Spleen (tissue), 11 donors: ENCODE results near the gene OTULIN. TPM values are rescaled to one million over a fixed set of nuclear protein-coding genes. Genes with fewer than 3 reads are reported as not detected.

ENCODE experiments used
- DNase-seq: peaks from one replicate; pipeline ENCODE4 v3.0.0-alpha.2; 2020
- H3K27ac ChIP-seq, 8 donors: fragments of 200-600 bp; sonication (generic) in 7 of 8; 1 replicate in 4 of 8; 2 replicates in 4 of 8; pipeline versions ENCODE4 v1.5.0 to v1.8.0; 2016 to 2021; ENCODE audit warnings: inconsistent platforms in 4 of 8, mild to moderate bottlenecking in 4 of 8, moderate library complexity in 1 of 8
- H3K27me3 ChIP-seq, 7 donors: fragments of 200-600 bp; sonication (generic) in 6 of 7; replicated peaks in 1 of 7; 1 replicate in 4 of 7; 2 replicates in 3 of 7; pipeline versions ENCODE4 v1.5.0 to v1.8.0; 2016 to 2021; ENCODE audit warnings: inconsistent platforms in 3 of 7, mild to moderate bottlenecking in 1 of 7
- H3K36me3 ChIP-seq, 6 donors: fragments of 200-600 bp; sonication (generic) in 5 of 6; 1 replicate in 4 of 6; 2 replicates in 2 of 6; pipeline versions ENCODE4 v1.5.0 to v1.8.0; 2016 to 2021; ENCODE audit warnings: inconsistent platforms in 2 of 6
- H3K4me1 ChIP-seq, 6 donors: fragments of 200-600 bp; sonication (generic) in 5 of 6; 1 replicate in 3 of 6; 2 replicates in 3 of 6; pipeline versions ENCODE4 v1.5.0 to v1.8.0; 2016 to 2021; ENCODE audit warnings: inconsistent platforms in 3 of 6
- H3K4me3 ChIP-seq, 8 donors: fragments of 200-600 bp; sonication (generic) in 7 of 8; 1 replicate in 4 of 8; 2 replicates in 4 of 8; pipeline versions ENCODE4 v1.5.0 to v1.8.0; 2016 to 2021; ENCODE audit warnings: inconsistent platforms in 4 of 8, mild to moderate bottlenecking in 4 of 8, moderate library complexity in 2 of 8
- H3K9me3 ChIP-seq, 8 donors: fragments of 200-600 bp; sonication (generic) in 7 of 8; 1 replicate in 4 of 8; 2 replicates in 4 of 8; pipeline versions ENCODE4 v1.5.0 to v1.8.0; 2016 to 2021; ENCODE audit warnings: inconsistent platforms in 4 of 8
- POLR2A ChIP-seq, 3 donors: fragments of 450-650 bp; IDR thresholded peaks; one replicate each; pipeline ENCODE4 v1.5.1; 2017; ENCODE audit warnings: antibody characterized with exemption in 3 of 3, mild to moderate bottlenecking in 1 of 3
- POLR2AphosphoS5 ChIP-seq, 3 donors: sonication (generic); formaldehyde crosslinking; IDR thresholded peaks; one replicate each; pipeline ENCODE4 v1.5.1; 2017; ENCODE audit warnings: antibody characterized with exemption in 3 of 3
- WGBS, 5 donors: extraction: QIAGEN DNeasy Blood & Tissue Kit in 3 of 5; methylation state at CpG; one replicate each; pipeline versions ENCODE4 v1.1.5 to v1.1.7; 2013 to 2018; 5-methylcytosine and 5-hydroxymethylcytosine counted together
- intact Hi-C: fragments of 100-400 bp; cut with DNase I; formaldehyde crosslinking; loops from one replicate; pipeline ENCODE4 v1.15.0; 2023; ENCODE audit warnings: low total_unique reads
- polyA plus RNA-seq, 3 donors: library from polyadenylated mRNA; stranded (reverse); fragments of 200-250 nt; gene quantifications; one replicate each; pipeline ENCODE4 v1.2.1, GENCODE V29; 2013
- total RNA-seq, 7 donors: library from RNA; depleted of rRNA in 3 of 7; stranded (reverse); fragments of >200 nt in 3 of 7; fragmentation: NEBNext Ultra II Directional in 4 of 7; extraction: Animal tissue kit (Norgen Biotek cat#: 25700) in 4 of 7; gene quantifications; one replicate each; pipeline versions ENCODE4 v1.1.0 to v1.2.1, GENCODE V29; 2016 to 2021
- TF ChIP-seq, protein P1 (sequence below), 11 experiments: fragments of 200-600 bp in 7 of 11; fragments of 450-650 bp in 4 of 11; sonication (generic) in 4 of 11; IDR thresholded peaks in 8 of 11; conservative IDR thresholded peaks in 3 of 11; 1 replicate in 7 of 11; 2 replicates in 4 of 11; pipeline versions ENCODE4 v1.4.0 to v1.8.0; 2016 to 2021; ENCODE audit warnings: antibody characterized with exemption in 11 of 11, inconsistent platforms in 4 of 11, mild to moderate bottlenecking in 1 of 11
- donor health status: healthy with polysubstance abuse.
- donor health status: DM: no; HTN: no; CAD: no; lungs with moderate emphysema.
- donor health status: DM: no; HTN: no; CAD: no.
- donor health status: Bipolar disorder and iron deficiency.
- donor health status: healthy.
- donor health status: DM: no; HTN: no; CAD: no.
- donor health status: DM: yes; HTN: yes; CAD: no.

The OTULIN gene
- total and polyA plus RNA-seq, 10 donors, result 2.7 to 53.7 (median 35.9) TPM

DNA sequence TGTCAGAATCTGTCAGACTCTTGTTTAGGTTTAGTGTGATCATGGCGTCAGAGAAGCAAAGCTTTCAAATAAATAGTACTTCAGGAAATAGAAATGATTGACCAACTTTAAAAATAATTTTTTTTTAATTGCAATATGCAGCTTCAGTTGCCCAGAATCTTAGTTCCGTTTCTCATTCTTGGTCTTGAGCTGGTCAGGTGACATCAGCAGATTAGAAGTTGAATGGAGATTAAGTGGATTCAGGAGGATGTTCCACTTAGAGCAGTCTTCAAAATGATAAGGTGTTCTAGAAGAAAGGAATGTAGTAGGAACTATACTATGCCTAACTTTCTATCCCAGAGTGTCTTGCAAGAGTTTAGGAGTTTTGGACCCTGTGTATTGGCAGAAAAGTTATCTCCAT, 30.6 kb downstream of the OTULIN start:
- Histone ChIP-seq H3K27ac (no peak overlapping the region), H3K4me3 (no peak overlapping the region), H3K36me3 (peaks cover 4 to 100% (median 79%) of the 10 kb centered on the region in 6 donors), H3K4me1 (no peaks in the 10 kb centered on the region), H3K27me3 (no peaks in the 10 kb centered on the region), H3K9me3 (peaks cover 0 to 7% (median 5%) of the 10 kb centered on the region in 8 donors)
- intact Hi-C loops, result no loop called here
- 78 to 92% (median 86%) methylated on average over 2 of the region's 2 CpGs for WGBS, 5 donors
- TF ChIP-seq POLR2AphosphoS5 (IDR thresholded peaks at IDR 0.05), result no peak
- no peak for TF ChIP-seq POLR2A (IDR thresholded peaks at IDR 0.05)
- TF ChIP-seq, protein P1, sequence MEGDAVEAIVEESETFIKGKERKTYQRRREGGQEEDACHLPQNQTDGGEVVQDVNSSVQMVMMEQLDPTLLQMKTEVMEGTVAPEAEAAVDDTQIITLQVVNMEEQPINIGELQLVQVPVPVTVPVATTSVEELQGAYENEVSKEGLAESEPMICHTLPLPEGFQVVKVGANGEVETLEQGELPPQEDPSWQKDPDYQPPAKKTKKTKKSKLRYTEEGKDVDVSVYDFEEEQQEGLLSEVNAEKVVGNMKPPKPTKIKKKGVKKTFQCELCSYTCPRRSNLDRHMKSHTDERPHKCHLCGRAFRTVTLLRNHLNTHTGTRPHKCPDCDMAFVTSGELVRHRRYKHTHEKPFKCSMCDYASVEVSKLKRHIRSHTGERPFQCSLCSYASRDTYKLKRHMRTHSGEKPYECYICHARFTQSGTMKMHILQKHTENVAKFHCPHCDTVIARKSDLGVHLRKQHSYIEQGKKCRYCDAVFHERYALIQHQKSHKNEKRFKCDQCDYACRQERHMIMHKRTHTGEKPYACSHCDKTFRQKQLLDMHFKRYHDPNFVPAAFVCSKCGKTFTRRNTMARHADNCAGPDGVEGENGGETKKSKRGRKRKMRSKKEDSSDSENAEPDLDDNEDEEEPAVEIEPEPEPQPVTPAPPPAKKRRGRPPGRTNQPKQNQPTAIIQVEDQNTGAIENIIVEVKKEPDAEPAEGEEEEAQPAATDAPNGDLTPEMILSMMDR (IDR thresholded peaks at IDR 0.05 in 8 of 11, conservative IDR thresholded peaks at IDR 0.05 in 3 of 11), result no peak
- no peak for DNase-seq

DNA sequence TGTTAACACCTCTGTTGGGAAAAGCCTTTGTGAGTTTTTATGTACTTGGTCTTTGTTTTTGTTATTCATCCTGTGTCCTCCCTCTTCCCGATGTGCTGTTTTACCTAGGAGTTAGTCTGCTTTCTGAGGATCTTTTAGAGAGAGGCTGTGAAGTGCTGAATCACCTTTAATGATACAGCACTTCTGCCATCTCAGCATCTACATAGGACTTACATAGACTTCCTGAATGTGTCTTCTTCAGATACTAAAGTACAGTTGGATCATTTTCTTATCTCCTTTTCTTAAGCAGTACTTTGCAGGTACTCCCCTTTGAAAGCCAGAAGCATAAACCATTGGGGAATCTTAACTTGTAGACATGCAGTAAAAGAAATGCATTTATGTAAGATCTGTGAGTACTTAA, 31.5 kb downstream of the OTULIN start:
- Histone ChIP-seq H3K27me3 (no peaks in the 10 kb centered on the region), H3K4me1 (peaks cover 0 to 6% (median 2%) of the 10 kb centered on the region in 6 donors), H3K27ac (no peak overlapping the region), H3K36me3 (peaks cover 0 to 100% (median 71%) of the 10 kb centered on the region in 6 donors), H3K9me3 (no peaks in the 10 kb centered on the region), H3K4me3 (no peak overlapping the region)
- WGBS, 5 donors, result 64 to 75% (median 68%) methylated on average over 1 of the region's 1 CpG
- TF ChIP-seq POLR2AphosphoS5 (IDR thresholded peaks at IDR 0.05), result no peak
- TF ChIP-seq, protein P1 (IDR thresholded peaks at IDR 0.05 in 8 of 11, conservative IDR thresholded peaks at IDR 0.05 in 3 of 11), result no peak
- no peak for TF ChIP-seq POLR2A (IDR thresholded peaks at IDR 0.05)
- DNase-seq, result no peak
- intact Hi-C loops, result no loop called here

DNA sequence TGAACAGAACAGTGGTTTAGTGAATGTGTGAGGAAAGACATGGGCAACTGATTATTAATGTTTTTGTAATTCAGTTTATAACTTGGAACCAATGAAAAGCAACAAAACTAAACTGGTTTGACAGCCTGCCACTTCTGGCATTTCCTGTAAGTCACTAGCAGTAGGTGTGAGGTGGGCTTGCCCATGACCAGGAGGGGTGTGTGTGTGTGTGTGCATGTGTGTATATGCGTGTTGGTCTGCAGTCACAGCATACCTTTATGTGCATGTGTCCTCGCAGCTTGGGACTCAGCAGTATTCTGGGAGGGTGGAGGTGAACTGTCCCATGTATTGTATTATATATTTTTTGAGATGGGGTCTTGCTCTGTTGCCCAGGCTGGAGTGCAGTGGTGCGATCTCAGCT, 32.3 kb downstream of the OTULIN start:
- 97 to 100% (median 97%) methylated on average over 3 of the region's 3 CpGs for WGBS, 5 donors
- H3K4me1 ChIP-seq, result peaks cover 0 to 14% (median 4%) of the 10 kb centered on the region in 6 donors
- intact Hi-C loops, result no loop called here
- H3K36me3 ChIP-seq, result peaks cover 0 to 100% (median 66%) of the 10 kb centered on the region in 6 donors
- no peaks in the 10 kb centered on the region for H3K27me3 ChIP-seq
- TF ChIP-seq, protein P1 (IDR thresholded peaks at IDR 0.05 in 8 of 11, conservative IDR thresholded peaks at IDR 0.05 in 3 of 11), result no peak
- no peak for TF ChIP-seq POLR2A (IDR thresholded peaks at IDR 0.05)
- TF ChIP-seq POLR2AphosphoS5 (IDR thresholded peaks at IDR 0.05), result no peak
- H3K27ac ChIP-seq, result no peak overlapping the region
- H3K9me3 ChIP-seq, result no peaks in the 10 kb centered on the region
- no peak overlapping the region for H3K4me3 ChIP-seq
- DNase-seq, result no peak

DNA sequence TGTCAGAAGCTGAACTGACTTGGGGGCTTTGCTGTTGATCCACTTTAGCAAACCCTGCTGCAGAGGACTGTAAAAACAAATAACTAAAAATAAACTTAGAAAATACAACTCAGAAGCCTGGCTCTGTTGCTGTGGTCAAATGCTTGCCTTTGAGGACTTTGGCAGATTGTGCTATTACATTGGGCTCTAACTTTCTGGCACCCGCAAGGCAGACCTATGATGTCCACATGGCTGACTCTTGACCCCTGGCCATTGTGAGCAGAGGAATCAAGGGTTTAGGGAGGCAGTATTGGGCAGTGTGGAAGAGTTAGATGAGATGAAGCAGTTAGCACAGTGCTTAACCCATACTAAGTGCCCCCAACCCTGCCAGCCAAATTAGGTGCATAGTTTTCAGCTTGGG, 34.0 kb downstream of the OTULIN start:
- DNase-seq, result no peak
- Histone ChIP-seq H3K9me3 (no peaks in the 10 kb centered on the region), H3K27ac (no peak overlapping the region), H3K36me3 (peaks cover 0 to 100% (median 52%) of the 10 kb centered on the region in 6 donors), H3K4me3 (no peak overlapping the region), H3K4me1 (peaks cover 0 to 23% (median 4%) of the 10 kb centered on the region in 6 donors), H3K27me3 (no peaks in the 10 kb centered on the region)
- WGBS, 5 donors, result 90 to 100% (median 92%) methylated on average over 1 of the region's 1 CpG
- intact Hi-C loops, result no loop called here
- TF ChIP-seq POLR2A (IDR thresholded peaks at IDR 0.05) (no peak), POLR2AphosphoS5 (IDR thresholded peaks at IDR 0.05) (no peak)
- TF ChIP-seq, protein P1 (IDR thresholded peaks at IDR 0.05 in 8 of 11, conservative IDR thresholded peaks at IDR 0.05 in 3 of 11), result no peak
